Measurements from ENCODE around the gene SUCO. TPM values are rescaled to one million over a fixed set of nuclear protein-coding genes. Genes with fewer than 3 reads are reported as not detected.

The SUCO gene
- total and polyA plus RNA-seq, 2 of the 13 experiments (the other 11 are each of a cell fraction or from before 2014, with no cell fraction given): 12.6 to 25.5 TPM

DNA sequence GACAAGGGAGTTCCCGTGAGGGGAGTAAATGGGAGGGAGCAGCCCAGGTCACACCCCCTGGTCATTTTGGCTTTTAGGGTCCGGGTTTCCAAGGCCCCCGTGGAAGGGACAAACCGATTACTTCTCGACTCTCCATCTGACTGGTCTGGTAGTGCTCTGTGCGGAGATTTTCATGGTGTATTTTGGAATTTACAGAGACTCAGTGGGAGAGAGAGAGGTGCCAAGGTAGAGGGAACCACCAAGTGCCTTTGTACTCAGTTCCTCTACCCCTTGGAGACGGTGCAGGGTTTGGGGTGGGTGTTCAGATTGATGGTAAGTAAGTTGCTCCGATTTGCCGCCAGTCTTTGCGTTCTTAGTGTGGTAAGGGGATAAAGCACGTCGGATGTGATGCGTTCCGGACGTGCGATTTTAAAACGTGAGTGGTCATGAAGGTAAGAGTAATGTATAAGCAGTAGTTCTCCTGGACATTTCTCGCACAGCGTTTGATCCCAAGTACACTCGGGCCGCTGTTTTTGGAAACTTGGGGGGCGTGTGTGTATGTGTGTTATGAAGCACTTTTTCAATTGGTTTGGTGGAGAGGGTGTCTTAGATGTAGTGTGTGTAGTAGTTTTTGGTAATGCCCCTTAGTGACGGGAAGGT, 682 bp downstream of the SUCO start:
- Histone ChIP-seq H2AFZ (ENCODE audit: low read length) (no peak overlapping the region), H3K4me3 (replicated peaks in 1 of 3; ENCODE audit: insufficient read depth in 1 of 3, low read depth in 2 of 3, low read length in 3 of 3) (peak overlapping the region; percentile 90 to 98 (median 91)), H3K36me3 (replicated peaks in 1 of 2; ENCODE audit: control insufficient read depth in 1 of 2, insufficient read depth in 2 of 2, low read length in 2 of 2) (no peaks in the 10 kb centered on the region; a peak in 1 of 5 replicates), H3K9ac (ENCODE audit: insufficient read depth, low read depth, low read length) (peak overlapping the region; percentile 89), H3K27me3 (ENCODE audit: control insufficient read depth in 1 of 2, insufficient read depth in 2 of 2, low read length in 2 of 2) (no peaks in the 10 kb centered on the region; a peak in 1 of 5 replicates), H3K79me2 (ENCODE audit: insufficient read depth, low read length) (peaks cover 56% of the 10 kb centered on the region), H3K4me2 (ENCODE audit: low read depth, low read length) (peak overlapping the region; percentile 77), H3K27ac (ENCODE audit: extremely low read length, insufficient read depth, low read length) (peak overlapping the region; percentile 95), H3K9me3 (ENCODE audit: low read length) (no peaks in the 10 kb centered on the region), H3K4me1 (ENCODE audit: insufficient read depth, low read length) (peaks cover 53% of the 10 kb centered on the region), H4K20me1 (ENCODE audit: insufficient read depth, low read length) (peaks cover 6% of the 10 kb centered on the region)
- 1% methylated on average over 22 of the region's 23 CpGs for WGBS (ENCODE audit: low lambda C conversion rate)
- peak; percentile 5; the same call in 1 of the 3 replicates for ATAC-seq
- intact Hi-C loops (cut with micrococcal nuclease; ENCODE audit: unreplicated experiment) (loop anchor here (1.0 to 2.0 kb wide), 2 partner anchors 35 to 186 kb away; no protein-coding TSS in a partner anchor), in situ Hi-C loops (cut with HindIII; ENCODE audit: extremely low pct_ligation_motif_present, low pct_unique_long_range_greater_than_20kb) (loop anchor here (5.0 kb wide), 1 partner anchor 61 kb away; no protein-coding TSS in a partner anchor)
- no TSS peak for BruUV-seq (replicated peaks)
- POLR2A ChIA-PET: interaction anchor here (1.0 to 1.5 kb wide), 14 partner anchors 15 to 943 kb away, joined by 3 to 96 read pairs (median 7); partner anchors contain the start of gene PRDX6
- CTCF ChIA-PET (ENCODE audit: low intra/inter-chr PET ratio, low total read pairs): no interaction called here
- FAIRE-seq: no peak
- DNase-seq (ENCODE audit: low spot score): peak; percentile 10
- TF ChIP-seq GLI4 (CRISPR knock-in tag; IDR thresholded peaks at IDR 0.05; ENCODE audit: borderline replicate concordance): 0 out of 2 replicates have a peak, but pooled peaks have one; percentile 8
- 0 out of 2 replicates have a peak, but pooled peaks have one; percentile 7 for TF ChIP-seq BHLHE40 (IDR thresholded peaks at IDR 0.05; ENCODE audit: low read length)
- TF ChIP-seq ZFP37 (CRISPR knock-in tag; IDR thresholded peaks at IDR 0.05; ENCODE audit: borderline replicate concordance): no peak
- TF ChIP-seq SSRP1 (CRISPR knock-in tag; IDR thresholded peaks at IDR 0.05): peak; percentile 29; the same call in 1 of the 2 replicates
- no peak for TF ChIP-seq ZNF670 (CRISPR knock-in tag; IDR thresholded peaks at IDR 0.05; ENCODE audit: borderline replicate concordance)
- no peak for TF ChIP-seq TOPORS (CRISPR knock-in tag; IDR thresholded peaks at IDR 0.05)
- no peak for TF ChIP-seq ZNF567 (CRISPR knock-in tag; IDR thresholded peaks at IDR 0.05; ENCODE audit: borderline replicate concordance)
- no peak for TF ChIP-seq ZNF788 (CRISPR knock-in tag; IDR thresholded peaks at IDR 0.05; ENCODE audit: borderline replicate concordance)
- 0 out of 2 replicates have a peak, but pooled peaks have one; percentile 37 for TF ChIP-seq ZSCAN30 (CRISPR knock-in tag; IDR thresholded peaks at IDR 0.05)
- no peak for TF ChIP-seq RBFOX2 (IDR thresholded peaks at IDR 0.05; ENCODE audit: low read depth, low read length)
- TF ChIP-seq CHCHD3 (CRISPR knock-in tag; IDR thresholded peaks at IDR 0.05): no peak
- no peak for TF ChIP-seq ZNF33B (CRISPR knock-in tag; IDR thresholded peaks at IDR 0.05)
- no peak for TF ChIP-seq AGO2 (optimal IDR thresholded peaks at IDR 0.05; ENCODE audit: low read depth, low read length)
- TF ChIP-seq, protein P1, sequence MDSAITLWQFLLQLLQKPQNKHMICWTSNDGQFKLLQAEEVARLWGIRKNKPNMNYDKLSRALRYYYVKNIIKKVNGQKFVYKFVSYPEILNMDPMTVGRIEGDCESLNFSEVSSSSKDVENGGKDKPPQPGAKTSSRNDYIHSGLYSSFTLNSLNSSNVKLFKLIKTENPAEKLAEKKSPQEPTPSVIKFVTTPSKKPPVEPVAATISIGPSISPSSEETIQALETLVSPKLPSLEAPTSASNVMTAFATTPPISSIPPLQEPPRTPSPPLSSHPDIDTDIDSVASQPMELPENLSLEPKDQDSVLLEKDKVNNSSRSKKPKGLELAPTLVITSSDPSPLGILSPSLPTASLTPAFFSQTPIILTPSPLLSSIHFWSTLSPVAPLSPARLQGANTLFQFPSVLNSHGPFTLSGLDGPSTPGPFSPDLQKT (CRISPR knock-in tag; IDR thresholded peaks at IDR 0.05; ENCODE audit: borderline replicate concordance): no peak
- TF ChIP-seq, protein P2, sequence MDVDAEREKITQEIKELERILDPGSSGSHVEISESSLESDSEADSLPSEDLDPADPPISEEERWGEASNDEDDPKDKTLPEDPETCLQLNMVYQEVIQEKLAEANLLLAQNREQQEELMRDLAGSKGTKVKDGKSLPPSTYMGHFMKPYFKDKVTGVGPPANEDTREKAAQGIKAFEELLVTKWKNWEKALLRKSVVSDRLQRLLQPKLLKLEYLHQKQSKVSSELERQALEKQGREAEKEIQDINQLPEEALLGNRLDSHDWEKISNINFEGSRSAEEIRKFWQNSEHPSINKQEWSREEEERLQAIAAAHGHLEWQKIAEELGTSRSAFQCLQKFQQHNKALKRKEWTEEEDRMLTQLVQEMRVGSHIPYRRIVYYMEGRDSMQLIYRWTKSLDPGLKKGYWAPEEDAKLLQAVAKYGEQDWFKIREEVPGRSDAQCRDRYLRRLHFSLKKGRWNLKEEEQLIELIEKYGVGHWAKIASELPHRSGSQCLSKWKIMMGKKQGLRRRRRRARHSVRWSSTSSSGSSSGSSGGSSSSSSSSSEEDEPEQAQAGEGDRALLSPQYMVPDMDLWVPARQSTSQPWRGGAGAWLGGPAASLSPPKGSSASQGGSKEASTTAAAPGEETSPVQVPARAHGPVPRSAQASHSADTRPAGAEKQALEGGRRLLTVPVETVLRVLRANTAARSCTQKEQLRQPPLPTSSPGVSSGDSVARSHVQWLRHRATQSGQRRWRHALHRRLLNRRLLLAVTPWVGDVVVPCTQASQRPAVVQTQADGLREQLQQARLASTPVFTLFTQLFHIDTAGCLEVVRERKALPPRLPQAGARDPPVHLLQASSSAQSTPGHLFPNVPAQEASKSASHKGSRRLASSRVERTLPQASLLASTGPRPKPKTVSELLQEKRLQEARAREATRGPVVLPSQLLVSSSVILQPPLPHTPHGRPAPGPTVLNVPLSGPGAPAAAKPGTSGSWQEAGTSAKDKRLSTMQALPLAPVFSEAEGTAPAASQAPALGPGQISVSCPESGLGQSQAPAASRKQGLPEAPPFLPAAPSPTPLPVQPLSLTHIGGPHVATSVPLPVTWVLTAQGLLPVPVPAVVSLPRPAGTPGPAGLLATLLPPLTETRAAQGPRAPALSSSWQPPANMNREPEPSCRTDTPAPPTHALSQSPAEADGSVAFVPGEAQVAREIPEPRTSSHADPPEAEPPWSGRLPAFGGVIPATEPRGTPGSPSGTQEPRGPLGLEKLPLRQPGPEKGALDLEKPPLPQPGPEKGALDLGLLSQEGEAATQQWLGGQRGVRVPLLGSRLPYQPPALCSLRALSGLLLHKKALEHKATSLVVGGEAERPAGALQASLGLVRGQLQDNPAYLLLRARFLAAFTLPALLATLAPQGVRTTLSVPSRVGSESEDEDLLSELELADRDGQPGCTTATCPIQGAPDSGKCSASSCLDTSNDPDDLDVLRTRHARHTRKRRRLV (CRISPR knock-in tag; IDR thresholded peaks at IDR 0.05): 0 out of 2 replicates have a peak, but pooled peaks have one; percentile 9
- TF ChIP-seq ZNF543 (CRISPR knock-in tag; IDR thresholded peaks at IDR 0.05): no peak

All from HepG2 (cell line).